Stimulated activated CD8-positive, alpha-beta memory T cell treated with anti-CD3 and anti-CD28 coated beads, Interleukin-4, amount 100 ng/mL, for 1 hour (primary cell): ENCODE data around the gene SYT1.

Source experiments
- DNase-seq, 2 donors: peaks; one replicate each; pipeline ENCODE4 v3.0.0-alpha.2; 2020; ENCODE audit warnings: low read depth in 2 of 2, low spot score in 1 of 2

SYT1 gene

DNA sequence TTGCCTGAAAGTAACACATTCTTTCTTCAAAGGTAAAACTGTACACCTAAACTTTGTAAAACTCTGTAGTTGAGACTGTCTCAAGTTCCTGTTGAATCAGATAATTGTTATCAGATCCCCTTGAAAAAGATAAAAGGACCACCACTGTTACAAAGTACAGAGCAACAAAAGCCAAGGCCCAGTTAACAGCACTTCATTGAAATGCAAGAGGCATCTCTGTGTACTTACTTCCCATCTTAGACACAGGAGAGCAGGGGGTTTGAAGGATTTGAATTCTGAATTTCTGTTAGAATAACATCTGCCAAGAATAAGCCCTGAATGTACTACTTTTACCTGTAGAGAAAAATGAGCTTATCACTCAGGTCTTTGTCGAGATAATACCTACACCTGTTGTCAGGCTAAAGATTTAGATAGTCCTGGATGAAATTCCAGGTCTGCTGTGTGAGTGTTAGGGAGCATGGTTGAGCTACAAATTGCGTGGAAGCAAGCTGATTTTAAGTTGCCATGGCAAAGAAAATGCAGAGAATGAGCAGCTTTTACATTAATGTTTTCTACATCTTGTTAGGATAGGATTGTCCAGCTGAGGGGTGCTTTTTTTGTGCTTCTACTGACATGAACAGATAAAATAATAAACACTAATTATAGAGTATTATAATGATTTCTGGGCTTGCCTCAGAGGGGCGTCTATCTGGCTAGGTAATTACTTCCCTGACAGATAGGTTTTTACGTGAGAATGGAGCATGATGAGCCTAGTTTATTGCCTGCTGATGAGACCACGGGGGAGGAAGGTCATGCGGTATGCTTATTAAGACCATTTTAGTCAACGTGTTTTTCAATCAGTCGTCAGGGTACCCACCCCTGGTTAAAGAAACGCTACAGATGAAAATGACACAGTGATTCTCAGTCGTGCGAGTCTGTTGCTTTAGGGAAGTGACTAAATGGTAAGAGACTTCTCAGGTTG lies 517.0 kb downstream of the SYT1 start:
- no peak for DNase-seq

DNA sequence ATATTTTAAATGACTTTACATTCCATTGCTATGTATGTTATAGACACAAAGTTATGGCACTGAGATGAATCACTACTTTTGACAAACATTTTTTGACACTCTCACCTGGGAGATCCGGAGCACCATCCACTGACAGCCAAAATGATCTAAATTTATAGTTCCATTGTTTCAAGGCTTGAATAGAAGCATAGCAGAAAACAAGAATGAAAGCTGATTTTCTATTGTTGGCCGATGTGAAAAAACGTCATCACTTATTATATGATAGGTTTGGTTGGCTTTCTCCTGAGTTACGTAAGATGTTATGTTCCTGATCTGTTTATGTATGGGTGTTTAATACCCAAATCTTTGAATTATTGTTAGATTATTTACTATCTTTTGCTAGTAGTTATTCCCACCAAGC lies 520.0 kb downstream of the SYT1 start:
- no peak for DNase-seq

DNA sequence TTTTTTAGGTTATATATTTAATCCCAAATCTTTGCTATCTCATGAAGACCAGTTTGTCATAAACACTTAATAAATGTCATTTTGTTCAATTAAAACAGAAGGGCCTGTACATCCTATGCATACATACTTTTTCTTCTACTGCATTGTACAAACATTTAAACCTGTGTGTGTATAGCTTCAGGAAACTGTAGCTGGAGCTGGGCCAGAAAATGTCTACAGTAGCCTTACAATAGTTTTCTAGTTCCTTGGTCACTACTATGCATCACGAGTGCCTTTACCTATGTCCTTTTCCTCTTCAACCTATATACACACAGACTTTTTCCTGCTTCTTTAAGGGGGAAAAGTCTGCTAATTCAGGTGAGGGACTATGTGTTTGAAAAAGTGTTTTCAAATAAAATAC lies 523.4 kb downstream of the SYT1 start:
- no peak for DNase-seq

DNA sequence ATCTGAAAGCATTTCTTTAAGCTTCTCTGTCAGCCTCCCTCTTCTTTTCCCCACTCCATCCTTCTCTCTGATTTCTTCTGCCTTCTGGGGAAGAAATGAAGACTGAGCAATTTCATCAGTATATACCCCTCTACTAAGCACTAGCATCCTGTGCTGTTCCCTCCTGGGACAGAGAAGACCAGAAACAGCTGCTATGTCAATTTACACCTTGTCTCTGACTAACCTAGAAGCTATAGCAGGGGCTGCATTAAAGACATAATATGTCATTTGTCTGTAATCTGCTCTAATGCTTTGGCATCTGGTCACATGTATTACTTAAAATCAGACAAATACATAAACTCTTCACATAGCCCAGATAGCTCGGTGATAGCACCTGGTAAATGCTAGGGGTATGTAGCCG lies 529.3 kb downstream of the SYT1 start:
- DNase-seq = no peak

DNA sequence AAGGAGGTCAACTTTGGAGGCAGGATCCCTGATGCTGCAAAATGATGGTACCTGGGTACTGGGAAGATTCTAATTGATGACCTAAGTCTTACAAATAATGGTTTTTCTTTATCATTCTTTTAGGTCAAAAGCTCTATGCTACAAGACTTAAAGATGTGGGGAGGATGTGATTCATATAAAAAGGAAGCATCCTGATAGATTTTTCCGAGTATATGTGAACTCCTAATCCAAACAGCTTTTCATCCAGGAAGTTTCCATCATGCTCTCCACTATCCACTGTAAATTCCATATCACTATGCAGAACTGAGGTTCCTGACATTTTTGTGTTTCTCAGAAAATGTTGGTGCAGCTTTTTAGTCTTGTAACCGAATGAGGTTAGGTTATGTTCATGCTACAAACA lies 533.0 kb downstream of the SYT1 start:
- no peak for DNase-seq

DNA sequence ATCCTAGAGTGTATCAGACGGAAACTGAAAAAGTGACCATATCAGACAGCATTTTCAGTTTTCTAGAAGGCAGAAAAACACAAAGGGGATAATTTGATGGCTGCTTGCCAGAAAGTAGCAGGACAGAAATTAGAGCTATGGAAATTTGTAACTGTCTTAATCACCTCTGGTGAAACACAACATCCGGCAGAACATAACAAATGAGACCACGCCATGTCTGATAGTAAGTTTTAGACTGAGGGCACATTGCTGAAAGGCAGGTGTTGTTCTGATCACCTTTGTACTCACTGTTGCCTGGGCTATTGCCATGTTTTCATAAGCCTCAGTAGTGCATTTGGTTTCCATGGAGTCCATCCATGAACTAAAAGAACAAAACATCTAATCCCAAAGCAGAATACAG lies 535.9 kb downstream of the SYT1 start:
- no peak for DNase-seq

DNA sequence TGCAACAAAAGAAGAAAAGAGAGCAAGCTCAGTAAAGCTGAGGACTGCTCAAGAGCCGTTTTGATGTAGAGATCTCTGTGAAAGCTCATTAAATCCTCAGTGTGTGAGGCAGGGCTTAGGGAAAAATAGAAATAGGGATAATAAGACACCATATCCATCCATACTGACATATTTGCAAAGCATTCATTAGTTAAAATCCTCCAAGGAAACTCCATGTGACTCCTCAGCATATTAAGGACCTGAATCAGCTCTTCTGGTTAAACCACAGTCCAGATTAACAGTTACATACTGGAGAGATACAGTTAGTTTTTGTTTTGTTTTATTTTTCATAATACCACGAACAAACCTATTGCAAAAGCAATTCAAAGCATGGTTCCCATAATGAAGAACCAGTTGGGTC lies 538.0 kb downstream of the SYT1 start:
- no peak for DNase-seq

DNA sequence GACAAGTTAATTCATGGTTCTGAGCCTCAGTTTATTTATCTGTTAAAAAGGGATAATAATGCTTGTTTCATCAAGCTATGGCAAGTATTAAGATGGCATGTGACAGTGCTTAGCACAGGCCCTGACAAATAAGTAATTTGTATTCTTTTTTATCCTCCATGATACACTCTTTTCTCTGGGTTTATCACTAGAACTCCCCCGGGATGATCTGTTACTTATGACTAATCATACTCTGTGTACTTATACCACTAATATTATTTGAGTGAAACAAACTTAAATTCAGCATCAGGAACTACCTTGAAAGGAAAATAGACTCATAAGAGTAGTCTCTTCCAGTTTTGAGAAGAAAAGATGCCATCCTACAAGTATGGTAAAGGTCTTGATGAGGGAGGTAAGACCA lies 542.4 kb downstream of the SYT1 start:
- DNase-seq = no peak

DNA sequence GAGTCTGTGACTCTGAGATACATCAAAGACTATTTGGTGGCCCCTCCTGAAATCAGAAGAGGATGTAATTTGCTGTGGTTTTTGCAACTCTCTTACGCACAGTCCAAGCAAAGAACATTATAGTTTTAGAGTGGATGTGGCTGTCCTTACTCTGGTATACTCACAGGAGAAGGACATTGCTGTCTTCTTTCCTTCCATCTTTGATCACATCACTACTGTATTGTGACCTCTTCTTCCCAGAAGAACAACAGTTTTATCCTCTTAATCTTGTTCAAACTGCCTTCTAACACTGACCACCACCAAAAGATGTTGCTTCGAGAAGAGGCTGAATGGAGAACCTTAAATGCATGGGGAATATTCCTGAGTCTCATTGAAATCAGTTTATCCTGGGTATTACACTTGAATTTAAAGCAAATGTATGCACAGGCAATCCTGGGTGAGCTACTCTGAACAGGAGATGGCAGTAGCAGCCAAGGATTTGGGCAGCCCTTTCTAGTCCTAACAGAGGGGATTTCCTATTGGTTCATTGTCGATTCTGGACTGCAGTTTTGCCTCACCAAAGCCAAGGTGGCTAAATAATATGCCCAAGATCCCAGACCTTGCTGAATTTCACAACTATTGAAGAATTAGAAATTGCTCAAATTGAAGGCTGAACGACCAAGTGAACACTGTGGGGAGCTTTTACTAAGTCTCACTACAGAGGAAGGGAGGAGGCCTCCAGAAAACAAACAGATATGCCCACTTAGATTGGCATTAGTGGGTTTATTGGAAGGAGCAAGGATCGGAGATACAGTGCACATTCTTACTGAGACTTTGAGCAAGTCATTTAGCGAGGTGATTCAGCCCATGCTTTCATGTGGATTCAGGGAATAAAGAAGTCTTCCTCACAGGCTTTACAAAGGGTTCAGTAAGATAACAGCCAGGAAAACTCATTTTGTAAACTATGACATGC lies 543.4 kb downstream of the SYT1 start:
- no peak for DNase-seq

DNA sequence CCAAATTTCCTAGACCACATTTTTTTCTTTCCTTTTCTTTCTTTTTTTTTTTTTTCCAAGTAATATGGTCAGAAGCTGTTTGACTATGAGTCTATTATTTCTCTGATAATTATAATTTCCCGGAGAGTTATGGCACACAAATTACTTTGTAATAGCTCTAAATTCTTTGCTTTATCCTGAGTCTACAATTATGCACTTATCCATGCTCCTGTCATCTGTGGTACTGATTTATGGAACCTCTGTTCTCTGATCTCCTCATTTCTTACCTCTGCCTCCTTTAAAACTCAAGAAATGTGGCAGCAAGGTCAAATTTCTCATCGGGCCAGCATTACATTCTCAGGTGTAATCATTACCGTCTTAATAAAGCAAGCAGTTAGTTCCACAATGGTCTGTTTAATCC lies 544.1 kb downstream of the SYT1 start:
- no peak for DNase-seq

DNA sequence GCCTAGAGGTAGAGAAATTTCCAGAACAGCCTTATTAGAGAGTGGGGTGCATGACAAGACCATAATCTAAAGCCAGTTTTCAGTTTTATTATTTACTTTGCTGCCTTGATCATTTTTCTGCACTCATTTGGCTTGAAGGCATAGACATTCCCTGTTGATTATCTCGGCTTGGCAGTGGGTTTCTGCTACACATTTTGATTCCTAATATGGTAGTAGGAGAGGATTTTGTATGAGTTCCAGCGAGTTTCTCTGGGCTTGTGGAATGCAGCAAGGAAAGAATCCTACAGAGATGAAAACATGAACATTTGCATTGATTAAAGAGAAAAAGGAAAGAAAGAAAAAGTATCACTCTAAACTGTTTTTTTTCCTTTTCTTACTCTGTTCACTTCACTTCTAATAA lies 545.0 kb downstream of the SYT1 start:
- no peak for DNase-seq

DNA sequence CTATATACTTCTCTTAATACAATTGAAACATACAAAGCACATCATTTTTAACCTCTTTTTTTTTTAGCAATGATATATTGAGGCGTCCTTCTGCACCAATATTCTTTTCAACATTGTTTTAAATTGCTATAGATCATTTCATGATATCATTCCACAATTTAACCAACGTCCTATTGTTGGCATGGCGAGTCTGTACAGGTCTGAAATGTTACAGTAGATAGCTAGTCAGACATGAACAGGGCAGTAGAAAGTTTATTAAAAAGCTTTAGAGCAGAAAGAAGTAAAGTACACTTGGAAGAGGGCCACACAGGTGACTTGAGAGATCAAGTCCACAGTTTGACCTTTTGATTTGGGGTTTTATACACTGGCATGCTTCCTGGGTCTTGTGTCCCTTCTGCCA lies 547.2 kb downstream of the SYT1 start:
- no peak for DNase-seq

DNA sequence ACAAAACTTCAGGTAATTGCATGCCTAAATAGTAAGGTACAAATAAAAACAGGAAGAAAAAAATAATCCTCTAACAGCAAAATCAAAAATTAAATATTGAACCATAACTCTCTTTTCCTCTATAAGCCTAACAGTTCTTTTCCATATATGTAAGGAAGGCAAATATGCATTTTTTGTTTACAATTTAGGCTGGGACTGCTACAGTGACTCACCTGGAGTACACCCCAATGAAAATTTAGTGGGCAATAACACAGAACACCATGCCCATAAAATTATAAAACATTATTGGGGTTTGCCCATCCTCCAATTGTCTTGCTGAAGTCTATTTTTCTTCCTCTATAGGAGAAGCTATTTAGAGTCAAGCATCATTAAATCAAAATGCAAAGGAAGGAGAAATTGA lies 549.2 kb downstream of the SYT1 start:
- no peak for DNase-seq

DNA sequence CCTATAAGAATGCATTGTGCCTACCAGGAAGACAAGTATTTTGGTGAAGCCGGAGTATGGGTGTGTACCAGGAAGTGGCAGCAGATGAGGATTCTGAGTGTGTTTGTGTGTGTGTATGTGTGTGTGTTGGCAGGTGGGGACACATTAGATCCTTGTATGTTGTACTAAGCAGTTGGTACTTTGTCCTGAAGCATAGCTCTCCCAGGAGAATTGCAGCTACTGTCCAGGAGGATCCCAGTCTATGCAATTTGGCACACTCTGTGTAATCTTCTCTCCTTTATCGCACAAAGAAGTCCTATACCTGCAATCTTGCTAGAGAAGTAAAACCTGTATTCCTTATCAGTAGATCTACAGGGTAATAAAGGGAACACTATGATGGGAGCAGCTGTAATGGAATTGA lies 549.7 kb downstream of the SYT1 start:
- DNase-seq = no peak

DNA sequence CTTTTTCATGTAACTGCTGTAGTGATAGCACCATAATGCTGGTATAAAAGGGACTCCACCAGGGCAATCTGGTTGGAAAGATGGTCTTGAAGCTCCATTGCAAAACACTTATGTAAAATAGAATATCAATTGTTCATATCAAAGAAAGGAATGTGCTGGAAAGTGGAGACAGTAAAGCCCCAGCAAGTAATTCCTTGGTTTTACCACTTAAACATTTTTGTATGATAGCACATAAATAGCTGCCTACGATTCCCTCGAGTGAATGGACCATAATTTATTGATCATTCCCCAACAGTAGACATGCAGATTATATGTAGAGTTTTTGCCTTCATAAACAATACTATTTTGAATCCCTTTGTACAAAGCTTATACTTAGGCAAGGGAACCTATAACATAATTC lies 550.7 kb downstream of the SYT1 start:
- DNase-seq = no peak

DNA sequence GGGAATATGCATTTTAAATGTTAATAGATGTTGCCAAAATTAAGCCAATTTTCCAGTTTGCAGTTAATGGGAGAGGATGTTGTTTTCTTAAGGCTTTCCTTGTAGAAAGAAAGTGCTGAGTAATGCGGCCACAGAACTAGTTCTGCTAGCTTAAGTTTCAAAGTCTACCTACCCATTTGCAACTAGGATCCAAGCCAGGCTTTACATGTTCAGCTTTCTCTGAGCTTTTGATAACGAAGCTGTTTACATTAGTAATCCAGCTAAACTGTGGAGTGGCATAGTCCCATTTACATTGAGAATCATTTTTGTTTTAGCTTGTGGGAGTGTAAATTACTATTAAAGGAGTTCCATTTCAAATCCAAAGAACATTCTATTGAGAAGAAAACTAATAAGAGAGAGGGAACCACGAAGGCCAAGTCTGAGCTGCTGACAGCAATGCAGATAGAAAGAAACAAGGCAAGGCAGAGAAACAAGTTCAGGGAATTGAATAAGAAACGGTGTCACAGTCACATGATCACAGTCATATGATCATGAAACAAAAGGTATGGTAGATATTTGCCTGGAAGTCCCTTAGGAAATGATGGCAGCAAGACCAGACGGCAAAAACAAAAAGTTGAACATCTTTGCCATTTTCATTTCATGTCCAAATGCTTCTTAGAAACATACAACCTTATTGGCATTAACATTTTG lies 551.3 kb downstream of the SYT1 start:
- no peak for DNase-seq

DNA sequence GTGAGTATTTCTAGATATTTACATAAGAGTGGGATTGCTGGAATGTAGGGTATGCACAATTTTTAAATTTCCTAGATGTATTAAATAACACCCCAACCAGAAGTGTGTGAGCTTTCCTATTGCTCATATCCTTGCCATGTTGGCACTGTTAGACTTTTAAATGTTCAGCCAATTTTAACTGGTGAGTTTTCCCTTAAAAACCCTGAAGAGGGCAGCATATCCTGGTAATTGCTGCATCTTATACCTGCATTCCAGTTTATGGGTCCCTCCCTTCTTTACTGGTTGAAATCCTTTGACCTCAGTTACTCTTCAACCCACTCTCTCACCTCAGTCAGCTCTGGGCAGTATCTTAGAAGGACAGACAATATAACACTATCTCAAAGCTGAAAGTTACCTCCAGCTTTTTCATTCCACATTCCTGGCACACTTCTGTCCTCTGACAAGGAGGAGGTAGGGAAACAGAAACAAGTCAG lies 555.6 kb downstream of the SYT1 start:
- DNase-seq = no peak

DNA sequence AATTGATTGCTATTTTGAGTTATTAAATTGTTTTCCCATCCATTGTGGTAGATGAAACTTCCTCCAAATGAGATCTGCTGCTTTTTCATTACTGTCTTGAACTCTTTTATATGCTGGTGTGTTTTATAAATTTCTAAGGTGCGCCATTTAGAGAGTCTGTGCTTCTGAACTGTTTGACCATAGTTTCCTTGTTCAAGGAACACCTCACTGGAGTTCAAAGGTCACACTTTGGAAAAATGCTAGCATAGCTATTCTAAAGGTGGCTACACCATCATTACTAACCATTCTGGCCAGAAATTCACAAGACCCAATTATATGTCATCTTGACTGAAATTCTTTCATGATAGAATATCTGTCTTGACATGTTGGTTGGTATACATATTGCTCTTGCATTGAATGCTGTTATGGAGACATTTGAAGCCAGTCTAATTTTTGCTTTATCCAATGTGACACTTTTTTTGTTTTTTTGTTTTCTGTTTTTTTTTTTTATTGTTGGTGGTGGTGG lies 556.7 kb downstream of the SYT1 start:
- DNase-seq = no peak

DNA sequence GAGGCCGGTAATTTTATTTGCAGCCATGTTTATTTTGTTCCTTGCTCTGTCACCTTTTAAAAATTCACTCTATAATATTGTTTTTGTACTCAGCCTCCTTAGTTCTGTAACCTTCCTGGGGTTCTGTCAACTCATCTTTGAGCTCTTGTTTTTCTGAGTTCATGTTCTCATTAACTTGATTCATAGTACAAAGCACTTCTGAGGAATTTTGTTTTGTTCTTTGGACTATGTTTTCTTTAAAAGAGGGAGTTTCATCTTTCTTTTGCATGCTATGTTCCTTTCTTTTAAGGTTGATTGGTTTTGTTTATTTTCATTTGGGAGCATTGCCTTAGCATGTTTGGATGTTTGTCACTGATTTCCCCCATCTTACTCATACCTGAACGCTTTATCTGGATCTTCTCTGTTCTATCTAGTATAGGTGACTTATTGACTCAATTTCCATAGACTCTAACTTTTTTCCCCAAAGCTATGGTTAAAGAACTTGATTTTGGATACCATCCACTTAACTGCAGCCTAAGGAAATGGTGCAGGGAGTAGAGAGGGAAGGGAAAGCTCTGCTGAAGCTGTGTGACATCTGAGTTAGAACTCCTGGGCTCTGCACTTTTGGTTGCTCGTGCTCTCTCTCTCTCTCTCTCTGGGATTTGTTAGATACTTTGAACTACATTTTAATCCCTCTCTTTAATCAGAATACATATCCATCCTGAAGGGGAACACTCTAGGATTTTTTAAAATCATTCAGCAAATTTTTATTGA lies 557.7 kb downstream of the SYT1 start:
- no peak for DNase-seq

DNA sequence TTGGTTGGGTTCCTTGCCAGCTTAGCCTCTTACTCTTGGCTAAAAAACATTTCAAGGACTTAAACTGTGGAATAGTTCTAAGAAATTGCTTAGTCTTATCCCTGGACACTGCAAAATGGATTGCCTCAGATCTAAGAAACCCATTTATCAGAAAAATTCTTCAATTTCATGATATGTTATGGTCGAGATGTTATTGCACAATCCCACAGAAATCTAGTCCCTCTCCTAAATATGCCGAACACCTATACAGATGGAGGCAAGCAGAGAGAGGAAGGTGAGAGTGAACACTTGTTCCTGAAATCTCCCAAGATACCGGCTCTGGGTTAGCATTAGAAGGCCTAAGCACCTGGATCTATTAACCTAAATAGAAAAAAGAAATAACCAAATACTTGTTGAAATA lies 559.0 kb downstream of the SYT1 start:
- no peak for DNase-seq
